ENCODE measurements around the gene CACNB1.

CACNB1 gene

DNA sequence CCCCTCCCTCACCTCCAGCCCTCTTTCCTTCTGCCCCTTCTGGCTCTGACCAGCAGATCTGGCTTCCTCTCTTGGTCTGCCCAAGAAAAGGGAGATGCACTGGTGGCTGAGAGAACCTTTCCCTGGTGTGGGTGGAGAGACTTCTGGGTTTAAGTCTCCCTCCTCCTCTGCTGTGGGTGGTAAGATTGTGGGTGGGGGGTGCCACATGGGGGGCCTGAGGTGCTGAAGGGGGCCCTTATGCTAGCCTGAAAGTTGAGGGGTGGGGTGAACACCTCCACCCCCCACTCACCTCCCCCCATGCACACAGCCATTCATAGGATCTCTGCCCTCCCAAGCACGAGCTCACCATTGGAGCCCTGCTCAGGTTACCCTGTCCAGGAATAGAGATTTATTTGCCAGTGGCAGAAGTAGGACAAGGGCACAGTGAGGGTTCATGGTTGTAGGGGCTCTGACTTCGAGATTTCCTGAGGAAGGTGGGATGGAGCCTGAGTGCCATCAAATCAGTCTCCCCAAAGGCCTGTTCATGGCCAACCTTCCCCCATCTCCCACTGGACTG is 30.0 kb upstream of the CACNB1 start:
- no peaks in the 10 kb centered on the region for H3K9me3 ChIP-seq
- peaks cover 23% of the 10 kb centered on the region for H3K4me1 ChIP-seq
- no peak for DNase-seq
- no peak overlapping the region for H3K4me3 ChIP-seq (ENCODE audit: low read depth, low read length)
- TF ChIP-seq, protein P1, sequence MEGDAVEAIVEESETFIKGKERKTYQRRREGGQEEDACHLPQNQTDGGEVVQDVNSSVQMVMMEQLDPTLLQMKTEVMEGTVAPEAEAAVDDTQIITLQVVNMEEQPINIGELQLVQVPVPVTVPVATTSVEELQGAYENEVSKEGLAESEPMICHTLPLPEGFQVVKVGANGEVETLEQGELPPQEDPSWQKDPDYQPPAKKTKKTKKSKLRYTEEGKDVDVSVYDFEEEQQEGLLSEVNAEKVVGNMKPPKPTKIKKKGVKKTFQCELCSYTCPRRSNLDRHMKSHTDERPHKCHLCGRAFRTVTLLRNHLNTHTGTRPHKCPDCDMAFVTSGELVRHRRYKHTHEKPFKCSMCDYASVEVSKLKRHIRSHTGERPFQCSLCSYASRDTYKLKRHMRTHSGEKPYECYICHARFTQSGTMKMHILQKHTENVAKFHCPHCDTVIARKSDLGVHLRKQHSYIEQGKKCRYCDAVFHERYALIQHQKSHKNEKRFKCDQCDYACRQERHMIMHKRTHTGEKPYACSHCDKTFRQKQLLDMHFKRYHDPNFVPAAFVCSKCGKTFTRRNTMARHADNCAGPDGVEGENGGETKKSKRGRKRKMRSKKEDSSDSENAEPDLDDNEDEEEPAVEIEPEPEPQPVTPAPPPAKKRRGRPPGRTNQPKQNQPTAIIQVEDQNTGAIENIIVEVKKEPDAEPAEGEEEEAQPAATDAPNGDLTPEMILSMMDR (IDR thresholded peaks at IDR 0.05; ENCODE audit: low read depth, low read length): no peak
- peaks cover 17% of the 10 kb centered on the region for H3K27me3 ChIP-seq
- H3K36me3 ChIP-seq: no peaks in the 10 kb centered on the region

DNA sequence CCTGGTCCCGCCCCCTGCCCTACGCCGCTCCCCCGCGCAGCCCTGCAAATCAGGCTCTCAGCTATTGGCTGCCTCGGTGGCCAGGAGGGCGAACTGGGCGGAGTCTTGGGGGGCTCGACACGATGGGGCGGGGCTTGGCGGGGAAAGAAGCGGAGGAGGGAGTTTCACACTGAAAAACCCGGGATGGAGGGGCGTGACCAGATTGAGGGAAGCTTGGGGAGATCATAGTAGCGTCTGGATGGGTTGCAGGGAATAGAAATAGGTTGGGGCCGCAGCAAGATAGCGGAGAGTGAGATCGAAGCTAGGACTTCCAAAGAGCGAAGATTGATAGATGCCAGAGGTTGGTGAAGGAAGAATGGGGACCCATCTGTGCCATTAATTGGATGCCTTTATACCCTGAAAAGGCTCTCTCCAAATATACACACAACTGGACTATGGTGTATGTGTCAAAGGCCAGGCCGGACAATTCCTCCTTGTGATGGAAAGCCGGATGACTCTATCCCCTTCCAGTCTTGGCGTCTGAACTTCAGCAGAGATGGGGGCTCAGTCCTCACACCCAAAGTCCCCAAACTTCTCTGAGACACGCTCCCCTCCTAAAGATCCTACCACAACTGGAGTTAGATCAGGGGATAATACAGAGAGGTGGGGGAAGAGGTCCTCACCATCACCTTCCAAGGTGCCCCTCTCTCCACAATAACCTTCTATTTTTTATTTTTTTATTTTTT is 28.7 kb upstream of the CACNB1 start:
- Histone ChIP-seq H3K9me3 (no peaks in the 10 kb centered on the region), H3K36me3 (no peaks in the 10 kb centered on the region), H3K27me3 (peaks cover 17% of the 10 kb centered on the region), H3K4me3 (ENCODE audit: low read depth, low read length) (peak overlapping the region; percentile 27; the same call in 1 of the 2 replicates), H3K4me1 (peaks cover 12% of the 10 kb centered on the region)
- TF ChIP-seq, protein P1 (IDR thresholded peaks at IDR 0.05; ENCODE audit: low read depth, low read length): no peak
- DNase-seq: peak; percentile 97

DNA sequence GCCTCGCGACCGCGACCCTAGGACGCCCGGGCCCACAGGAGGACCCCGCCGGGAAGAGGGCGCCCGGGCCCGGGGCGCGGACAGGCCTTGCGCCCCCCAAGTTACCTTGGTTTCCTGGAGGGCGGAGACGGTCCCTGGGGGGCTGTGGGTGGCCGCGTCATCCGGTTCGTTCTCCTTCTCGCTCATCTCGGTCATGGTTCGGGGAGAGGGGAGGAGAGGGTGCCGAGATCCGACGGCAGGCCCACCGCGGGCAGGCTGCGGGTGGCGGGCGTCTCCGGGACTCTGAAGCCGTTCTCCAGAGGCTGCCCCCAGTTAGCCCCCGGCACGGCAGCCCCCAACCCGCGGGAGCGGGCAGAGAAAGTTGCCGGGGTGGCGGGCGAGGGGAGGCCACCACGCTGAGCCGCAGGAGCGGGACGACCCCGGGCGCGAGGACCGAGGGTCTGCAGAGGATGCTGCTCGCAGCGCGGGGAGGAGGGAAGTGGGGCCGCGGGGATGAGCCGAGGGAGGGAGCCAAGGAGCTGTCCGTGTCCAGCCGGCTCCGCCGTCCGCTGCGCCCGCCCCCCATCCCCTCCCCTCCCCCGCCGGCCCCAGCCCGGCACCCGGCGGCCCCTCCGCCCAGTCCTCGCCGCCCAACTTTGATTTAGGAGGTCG is 28.0 kb upstream of the CACNB1 start, which contains the start of gene STAC2:
STAC2 (minus strand) TSS at position 638 of the 651 bp plus-strand sequence; CDS start at position 195, 443 bp downstream.
- H3K4me3 ChIP-seq (ENCODE audit: low read depth, low read length): peak within 1 kb of the TSS; percentile 46
- no peaks in the 10 kb centered on the region for H3K9me3 ChIP-seq
- H3K27me3 ChIP-seq: peaks cover 17% of the 10 kb centered on the region
- H3K36me3 ChIP-seq: no peaks in the 10 kb centered on the region
- H3K4me1 ChIP-seq: peaks cover 6% of the 10 kb centered on the region; the same call in 1 of the 2 replicates
- no peak for DNase-seq
- TF ChIP-seq, protein P1 (IDR thresholded peaks at IDR 0.05; ENCODE audit: low read depth, low read length): no peak

DNA sequence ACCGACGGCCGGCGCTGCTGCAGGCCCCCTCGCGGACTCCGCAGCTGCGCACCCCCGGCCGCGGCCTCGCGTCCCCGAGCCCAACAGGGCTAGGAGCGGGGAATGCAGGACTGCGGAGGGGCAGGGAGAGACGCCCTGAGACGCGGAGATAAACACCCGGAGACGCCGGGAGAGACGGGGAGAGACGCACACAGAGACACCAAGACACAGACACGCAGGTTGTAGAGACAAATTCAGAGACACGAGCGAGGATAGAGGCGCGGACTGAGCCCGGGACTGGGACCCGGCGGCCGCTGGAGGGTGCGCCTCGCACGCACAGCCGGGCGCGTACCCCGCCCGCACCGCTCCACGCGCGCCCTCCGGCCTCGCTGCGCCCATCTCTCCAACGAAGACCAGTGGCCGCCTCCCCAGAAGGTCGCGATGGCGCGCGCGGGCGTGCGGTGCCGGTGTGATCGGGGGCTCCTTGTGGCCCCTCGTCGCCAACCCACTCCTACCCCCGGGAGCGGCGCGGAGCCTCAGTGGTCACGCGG is 27.4 kb upstream of the CACNB1 start:
- TF ChIP-seq, protein P1 (IDR thresholded peaks at IDR 0.05; ENCODE audit: low read depth, low read length): no peak
- Histone ChIP-seq H3K4me3 (ENCODE audit: low read depth, low read length) (peak overlapping the region; percentile 46), H3K9me3 (no peaks in the 10 kb centered on the region), H3K36me3 (no peaks in the 10 kb centered on the region), H3K27me3 (peaks cover 17% of the 10 kb centered on the region), H3K4me1 (peaks cover 6% of the 10 kb centered on the region; the same call in 1 of the 2 replicates)
- no peak for DNase-seq

GRCh38 chr17:39223907-39224777 is 26.7 kb upstream of the CACNB1 start:
- Histone ChIP-seq H3K9me3 (no peaks in the 10 kb centered on the region), H3K4me3 (ENCODE audit: low read depth, low read length) (peak overlapping the region; percentile 12), H3K4me1 (peaks cover 2% of the 10 kb centered on the region; the same call in 1 of the 2 replicates), H3K36me3 (no peaks in the 10 kb centered on the region), H3K27me3 (peaks cover 17% of the 10 kb centered on the region)
- TF ChIP-seq, protein P1 (IDR thresholded peaks at IDR 0.05; ENCODE audit: low read depth, low read length): no peak
- no peak for DNase-seq

All from BE2C (cell line).